ENCODE data around the gene TAF13.
A peak's percentile ranks its signal among the peaks of the same experiment; 100 is the strongest.

Gene TAF13, protein sequence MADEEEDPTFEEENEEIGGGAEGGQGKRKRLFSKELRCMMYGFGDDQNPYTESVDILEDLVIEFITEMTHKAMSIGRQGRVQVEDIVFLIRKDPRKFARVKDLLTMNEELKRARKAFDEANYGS

DNA sequence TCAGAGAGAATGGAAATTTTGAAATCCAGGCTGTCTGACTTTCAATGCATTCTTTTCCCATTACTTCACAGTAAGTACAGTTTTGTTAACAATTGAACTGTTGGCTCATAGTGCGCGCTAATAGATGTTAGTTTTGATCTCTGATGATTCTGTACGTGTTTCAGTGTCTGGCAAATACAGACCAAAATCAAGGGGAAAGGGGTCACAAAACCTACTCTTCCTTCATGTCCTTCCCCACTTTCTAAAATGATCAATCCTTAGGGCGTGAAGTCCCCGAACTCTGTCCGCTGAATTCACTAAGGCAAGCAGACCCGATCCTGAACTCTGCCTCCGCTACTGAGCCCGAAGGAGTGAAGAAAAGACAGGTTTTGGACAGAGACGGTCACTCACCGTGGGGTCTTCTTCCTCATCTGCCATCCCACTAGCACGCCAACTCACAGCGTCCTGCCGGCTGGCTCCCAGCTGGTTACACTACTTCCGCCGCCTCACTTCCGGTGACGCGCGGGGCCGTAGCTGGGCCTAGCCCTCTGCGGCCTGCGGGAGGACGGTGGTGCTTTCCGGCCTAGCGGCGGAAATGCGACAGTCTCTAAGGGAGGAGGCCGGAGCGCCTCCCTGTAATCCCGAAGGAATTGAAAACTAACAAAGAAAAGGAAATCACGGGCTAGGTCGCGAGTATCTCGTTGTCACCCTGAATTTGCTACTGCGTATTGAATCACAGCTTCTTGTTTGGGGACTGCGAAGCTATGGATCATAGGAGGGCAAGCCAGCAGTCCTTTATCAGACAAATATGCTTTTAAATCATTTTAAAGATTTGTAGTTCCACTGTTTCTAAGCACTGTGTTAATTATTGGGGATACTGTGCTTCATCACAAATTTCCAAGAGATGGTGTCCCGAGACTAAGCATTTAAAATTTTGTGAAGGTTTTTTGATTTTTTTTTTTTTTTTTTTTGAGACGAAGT, at the start of gene TAF13:
TAF13 (minus strand) TSS at position 473 of the 960 bp plus-strand sequence; CDS start at position 417, 56 bp downstream.
- peak; percentile 88 to 92 for DNase-seq

DNA sequence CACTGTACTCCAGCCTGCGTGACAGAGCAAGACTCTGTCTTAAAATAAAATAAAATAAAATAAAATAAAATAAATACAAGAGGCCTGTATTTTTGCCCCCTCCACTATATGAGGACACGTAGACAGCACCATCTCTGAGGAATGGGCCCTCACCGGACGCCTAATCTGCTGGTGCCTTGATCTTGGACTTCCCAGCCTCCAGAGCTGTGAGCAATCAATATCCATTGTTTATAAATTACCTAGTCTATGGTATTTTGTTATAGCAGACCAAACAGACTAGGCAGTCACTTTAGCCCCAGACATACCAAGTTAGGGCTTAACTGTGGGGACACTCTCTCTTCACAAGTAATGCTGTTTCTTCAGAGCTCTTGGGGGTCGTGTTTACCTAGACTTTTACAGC, 44.6 kb upstream of the TAF13 start:
- no peak for DNase-seq

DNA sequence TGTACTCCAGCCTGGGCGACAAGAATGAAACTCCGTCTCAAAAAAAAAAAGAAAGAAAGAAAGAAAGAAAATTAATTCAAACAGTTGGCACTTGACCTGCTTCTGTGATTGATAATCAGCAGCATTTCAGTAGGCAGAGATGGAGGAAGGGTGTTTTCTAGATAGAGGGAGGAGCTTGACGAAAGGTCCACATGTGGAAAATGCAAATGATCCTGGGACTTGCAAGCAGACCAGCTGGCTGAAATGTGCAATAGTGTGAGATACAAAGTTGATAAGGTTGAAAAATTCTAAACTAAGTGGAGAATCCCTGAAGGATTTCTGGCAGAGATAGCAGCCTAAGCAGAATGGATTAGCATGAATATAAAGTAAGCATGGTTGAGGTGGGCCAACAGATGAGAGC, 42.3 kb upstream of the TAF13 start:
- no peak for DNase-seq

DNA sequence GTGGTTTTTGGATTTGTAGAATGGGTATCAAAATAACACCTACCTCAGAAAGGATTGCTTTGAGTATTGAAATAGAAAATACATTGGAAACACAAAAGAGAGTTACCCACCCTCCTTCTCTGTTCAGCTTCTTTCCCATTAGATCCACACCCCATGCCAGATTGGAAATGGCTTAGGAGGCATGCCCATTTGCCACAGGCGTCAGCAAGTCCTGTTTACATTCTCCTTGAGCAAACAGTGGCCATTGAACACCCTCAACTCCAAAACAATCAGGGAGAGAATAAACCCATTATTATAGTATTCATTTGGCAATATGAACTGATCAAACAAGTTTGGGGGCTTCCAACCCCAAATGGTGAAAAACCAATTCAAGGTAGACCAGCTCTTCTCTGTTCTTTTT, 40.5 kb upstream of the TAF13 start:
- DNase-seq = no peak

DNA sequence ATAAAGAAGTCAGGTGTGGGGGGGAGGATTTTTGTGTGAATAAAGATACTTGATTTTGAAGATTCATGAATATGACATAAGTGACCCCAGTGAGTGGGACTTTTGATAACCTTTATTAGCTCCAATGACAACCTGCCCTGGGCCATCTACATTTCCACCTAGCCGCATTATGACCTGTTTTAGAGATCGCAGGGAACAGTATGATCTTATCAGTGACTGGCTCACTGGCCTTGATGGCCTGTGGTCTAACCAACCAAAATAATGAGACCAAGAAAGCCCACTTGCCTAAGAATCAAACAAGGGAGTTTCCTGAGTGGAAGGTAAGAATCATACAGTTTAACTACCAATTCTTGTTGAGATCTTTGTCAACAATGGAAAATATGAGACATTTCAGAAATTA, 39.9 kb upstream of the TAF13 start:
- DNase-seq = no peak

DNA sequence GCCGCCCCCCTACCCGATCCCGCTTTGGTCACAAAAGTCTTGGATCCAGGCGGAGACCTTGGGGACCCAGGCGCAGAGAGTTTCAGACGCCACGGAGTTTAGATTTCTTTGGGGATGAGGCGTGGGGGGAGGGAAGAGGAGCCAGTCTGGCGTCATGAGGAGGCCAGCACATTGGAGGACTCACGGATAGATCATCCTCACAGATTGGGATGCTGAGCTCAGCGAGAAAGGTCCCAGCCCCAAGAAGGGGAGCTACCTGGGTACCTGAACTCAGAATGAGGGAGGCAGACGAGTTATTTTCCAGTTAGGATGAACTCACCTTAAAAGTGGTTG, 38.5 kb upstream of the TAF13 start:
- DNase-seq = no peak

DNA sequence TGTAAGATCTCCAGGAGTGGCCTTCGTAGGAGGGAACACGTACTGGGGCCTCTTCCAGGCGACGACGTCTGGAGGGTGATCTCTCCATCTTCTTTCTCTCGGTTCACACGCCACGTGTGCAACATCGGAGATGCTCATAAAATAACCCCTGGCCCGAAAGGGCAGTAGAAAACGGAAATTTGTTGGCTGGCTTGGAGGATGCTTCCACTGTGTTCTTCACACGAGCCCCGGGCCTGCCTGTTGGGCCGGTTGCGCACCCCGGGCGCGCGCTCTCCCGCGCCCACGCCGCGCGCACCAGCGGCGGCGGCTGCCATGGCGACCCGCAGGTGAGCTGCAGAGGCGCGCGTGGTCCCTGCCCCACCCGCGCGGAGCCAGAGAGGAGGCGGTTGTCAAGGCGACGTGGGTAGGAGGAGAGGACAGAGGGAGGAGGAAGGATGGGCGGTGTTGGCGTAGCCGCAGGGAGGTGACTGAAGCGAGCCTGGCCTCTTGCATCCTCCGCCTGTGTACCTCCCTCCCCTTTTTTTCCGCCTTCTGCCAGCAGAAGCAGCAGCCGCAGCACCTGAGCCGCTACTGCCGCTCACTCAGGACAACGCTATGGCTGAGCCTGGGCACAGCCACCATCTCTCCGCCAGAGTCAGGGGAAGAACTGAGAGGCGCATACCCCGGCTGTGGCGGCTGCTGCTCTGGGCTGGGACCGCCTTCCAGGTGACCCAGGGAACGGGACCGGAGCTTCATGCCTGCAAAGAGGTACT, 38.0 kb upstream of the TAF13 start, which contains the start of gene ELAPOR1:
ELAPOR1 (plus strand) TSS at position 526 of the 752 bp plus-strand sequence; CDS start at position 595, 69 bp downstream.
- DNase-seq = peak; percentile 93 to 94

DNA sequence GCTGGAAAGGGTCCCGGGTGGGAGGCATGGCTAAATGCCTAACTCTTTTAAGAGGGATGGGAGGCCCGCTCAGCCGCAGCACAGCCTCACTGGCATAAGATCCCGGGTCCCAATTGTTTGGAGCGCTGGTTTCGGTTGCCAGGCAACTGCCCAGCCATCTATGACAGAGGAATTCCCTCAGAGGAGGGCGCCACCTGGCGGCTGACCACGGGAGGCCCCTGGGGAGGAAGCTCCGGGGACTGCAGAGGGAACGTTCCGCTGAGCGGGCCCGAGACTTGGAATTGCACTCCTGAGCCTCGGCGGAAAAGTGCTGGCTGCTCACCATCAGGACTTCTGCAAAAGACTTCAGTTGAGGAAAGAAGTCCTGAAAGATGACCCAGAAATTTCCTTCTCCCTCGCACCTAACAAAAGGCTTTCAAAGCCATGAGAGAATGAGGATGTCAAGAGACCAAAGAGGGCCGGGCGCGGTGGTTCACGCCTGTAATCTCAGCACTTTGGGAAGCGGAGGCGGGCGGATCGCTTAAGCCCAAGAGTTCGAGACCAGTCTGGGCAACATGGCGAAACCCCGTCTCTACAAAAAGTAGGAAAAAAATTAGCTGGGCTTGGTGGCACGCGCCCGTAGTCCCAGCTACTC, 37.0 kb upstream of the TAF13 start:
- peak; percentile 91 to 93 for DNase-seq

DNA sequence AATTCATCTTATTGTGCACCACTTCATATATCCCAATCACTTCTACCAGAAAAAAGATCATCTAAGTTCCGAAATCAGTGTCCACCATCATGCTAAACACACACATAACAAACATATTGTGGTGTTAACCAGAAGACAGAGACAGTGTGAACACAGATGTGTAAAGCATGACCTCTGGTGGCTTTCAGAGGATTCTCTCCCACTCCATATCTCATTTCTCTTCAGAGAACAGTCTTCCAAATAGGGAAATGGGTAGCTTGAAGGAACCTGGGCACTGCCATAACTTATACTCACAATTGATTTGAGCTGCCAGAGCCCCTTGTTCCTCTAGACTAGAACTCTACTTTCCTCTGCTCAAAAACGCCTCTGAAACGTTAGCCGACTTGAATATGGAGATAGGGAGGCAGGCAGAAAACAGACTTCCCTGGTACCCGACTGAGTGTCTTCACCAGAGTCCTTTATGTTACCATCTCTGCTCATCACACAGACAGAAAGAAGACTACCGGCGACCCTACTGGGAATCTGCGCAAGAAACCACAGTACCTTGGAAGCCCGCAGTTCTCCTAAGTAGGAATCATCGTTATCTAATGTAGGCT, 36.4 kb upstream of the TAF13 start:
- DNase-seq = peak in 1 of 2 donors; percentile 40

DNA sequence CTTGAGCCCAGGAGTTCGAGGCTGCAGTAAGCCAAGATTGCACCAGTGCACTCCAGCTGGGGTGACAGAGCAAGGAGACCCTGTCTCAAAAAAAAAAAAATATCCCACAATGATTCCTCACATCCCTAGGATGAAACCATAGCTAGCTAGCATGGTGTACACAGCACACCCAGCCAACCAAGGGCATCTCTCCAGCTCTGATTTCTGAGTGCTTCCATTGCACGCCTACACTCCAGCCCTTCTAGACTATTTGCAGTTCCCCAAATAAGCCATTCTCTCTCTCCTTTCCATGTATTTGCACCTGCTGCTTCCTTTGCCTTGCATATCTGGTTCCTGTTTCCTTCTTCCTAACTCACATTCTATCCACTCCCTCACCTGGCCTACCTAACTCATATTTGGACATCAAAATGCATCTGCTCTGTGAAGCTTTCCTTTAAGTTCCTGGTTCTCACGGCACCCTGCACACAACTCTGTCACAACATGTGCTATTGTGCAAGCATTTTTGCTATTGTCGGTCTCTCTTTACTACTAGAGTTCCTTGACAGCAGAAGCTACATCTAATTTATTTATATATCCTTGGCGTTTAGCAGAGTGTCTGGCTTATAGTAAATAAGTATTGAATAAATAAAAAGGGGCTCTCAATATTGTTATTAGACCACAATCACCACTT, 35.7 kb upstream of the TAF13 start:
- DNase-seq = no peak

DNA sequence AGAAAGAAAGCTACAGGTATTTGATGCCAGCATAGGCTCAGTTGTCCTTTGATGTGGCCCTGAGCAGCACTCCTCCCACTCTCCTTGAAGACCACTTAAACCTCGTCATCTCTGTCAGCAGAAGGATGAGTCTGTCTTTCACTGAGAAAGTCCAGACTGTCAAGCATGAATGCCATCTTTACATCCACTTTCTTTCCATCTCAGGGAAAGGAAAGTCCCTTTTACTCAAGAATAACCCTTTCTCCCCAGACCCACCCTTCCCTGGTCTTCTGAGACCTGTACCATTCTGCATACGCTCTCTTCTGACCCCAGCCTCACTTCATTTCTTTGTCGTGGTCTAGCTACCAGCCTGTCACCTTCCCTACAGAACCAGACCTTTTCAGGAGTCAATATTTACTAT, 34.1 kb upstream of the TAF13 start:
- no peak for DNase-seq

DNA sequence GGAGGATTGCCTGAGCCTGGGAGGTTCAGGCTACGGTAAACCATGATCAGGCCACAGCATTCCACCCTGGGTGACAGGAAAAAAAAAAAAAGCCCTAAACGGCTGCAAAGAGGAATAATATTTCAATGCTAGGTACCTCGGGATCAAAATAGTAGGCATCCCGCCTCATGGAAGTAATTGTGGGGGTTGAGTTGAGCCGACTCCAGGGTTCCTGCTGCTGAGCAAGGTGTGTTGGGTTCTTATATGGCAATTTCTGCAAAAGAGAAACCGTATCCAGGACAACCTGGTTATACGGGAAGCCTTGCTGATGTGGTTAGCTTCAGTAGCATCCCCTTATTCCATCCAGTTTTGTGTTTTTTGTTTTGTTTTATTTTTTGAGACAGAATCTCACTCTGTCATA, 32.0 kb upstream of the TAF13 start:
- DNase-seq = no peak

DNA sequence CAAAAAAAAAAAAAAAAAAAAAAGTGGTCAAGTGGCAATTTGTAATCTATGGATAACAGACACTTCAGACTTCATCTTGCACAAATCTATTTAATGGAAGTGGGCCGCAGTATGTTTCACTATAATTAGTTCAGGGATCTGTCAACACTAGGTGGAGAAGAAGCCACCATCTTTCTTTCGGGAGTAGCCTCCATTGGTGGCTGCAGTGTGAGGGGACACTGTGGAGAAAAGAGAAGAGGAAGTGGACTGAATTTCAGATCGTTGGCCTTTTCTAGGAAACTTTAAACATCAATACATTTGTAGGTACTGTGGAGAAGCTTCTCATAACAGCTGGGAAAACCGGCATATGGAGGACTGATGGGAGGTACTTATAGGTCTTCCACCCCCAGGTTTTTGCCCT, 30.1 kb upstream of the TAF13 start:
- no peak for DNase-seq

DNA sequence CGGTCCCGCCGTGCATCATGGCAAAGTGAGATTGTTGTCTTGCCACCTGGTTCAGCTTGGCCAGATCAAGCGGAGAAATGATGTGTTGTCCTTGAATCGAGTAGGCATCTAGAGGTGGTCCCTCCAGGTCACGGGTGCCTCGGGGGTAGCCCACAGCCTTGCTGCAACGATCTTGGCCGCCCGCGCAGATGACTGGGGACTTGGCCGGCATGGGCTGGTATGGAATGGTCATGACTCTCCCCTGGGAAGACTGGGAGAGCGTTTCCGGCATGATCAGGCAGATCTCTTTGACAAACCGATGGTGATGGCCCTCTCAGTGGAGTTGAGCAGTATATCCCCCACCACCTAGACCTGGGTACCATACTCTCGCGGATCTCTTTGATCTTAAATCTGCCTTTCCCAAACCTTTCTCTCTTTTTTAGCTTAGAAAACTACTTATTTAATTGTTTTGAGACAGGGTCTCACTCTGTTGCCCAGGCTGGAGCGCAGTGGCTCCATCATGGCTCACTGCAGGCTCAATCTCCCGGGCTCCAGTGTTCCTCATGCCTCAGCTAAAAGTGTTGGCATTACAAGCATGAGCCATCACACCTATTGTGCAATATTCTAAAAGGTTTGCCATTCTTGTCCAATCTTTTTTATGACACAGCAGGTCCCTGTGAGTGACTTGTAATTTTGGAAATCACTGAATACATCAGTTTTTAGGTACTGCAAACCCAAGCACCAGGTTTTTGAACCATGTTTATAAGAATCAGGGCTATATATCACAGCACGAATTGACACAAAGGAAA, 28.8 kb upstream of the TAF13 start:
- no peak for DNase-seq

DNA sequence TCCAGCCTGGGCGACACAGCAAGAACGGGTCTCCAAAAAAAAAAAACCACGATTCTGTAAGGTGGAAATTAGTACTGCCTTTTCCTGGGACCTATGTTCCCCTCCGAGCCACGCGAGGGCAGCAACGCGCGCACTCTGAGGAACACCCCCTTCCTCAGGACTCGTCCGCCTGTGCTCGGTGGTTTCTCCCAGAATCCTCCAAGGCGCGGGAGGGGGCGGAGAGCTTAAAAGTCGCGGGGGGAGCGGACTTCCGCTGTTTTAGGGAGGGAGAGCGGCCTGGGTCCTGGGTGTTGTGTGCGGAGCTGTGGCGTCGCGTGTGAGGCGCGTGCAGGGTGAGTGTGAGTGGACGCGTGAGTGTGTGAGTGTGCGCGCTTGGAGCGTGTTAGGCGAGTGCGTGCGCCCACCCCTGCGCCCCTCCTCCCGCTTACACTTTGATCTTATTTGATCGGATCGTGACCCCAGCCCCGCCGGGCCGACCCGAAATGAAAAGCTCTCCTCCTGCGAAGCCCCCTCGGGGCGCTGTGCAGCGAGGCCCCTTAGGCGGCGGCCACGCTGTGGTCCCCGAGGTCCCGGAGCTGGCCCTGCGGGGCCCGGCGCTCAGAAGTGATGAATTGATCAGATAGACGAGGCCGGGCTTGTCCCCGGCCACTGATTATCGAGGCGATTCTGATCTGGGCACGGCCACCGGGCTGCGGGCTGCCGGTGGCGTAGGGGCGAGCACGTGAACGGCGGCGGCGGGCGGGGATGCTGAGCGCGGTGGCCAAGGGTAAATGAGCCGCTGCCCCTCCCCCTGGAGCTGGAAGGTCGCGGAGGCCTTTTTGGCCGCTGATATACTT, 24.4 kb upstream of the TAF13 start:
- peak; percentile 97 for DNase-seq

DNA sequence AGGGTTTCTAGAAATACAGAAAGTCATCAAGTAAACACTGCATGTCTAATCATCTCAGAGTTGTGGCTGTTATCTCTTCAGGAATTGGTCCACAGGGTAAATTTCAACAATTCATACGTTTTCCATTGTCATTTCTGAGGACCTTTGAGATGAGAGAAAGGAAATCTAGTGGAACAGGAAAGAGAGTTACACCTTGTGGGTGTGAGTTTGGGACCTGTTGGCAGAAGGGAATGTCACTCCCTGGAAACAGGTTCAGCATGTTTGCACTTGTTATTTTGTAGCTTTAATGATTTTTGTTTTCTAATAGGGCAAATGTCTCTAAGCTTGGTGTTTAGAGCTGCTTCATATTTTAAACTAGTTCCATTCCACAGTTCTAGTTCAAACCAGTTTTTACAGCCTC, 20.3 kb upstream of the TAF13 start:
- DNase-seq = no peak

DNA sequence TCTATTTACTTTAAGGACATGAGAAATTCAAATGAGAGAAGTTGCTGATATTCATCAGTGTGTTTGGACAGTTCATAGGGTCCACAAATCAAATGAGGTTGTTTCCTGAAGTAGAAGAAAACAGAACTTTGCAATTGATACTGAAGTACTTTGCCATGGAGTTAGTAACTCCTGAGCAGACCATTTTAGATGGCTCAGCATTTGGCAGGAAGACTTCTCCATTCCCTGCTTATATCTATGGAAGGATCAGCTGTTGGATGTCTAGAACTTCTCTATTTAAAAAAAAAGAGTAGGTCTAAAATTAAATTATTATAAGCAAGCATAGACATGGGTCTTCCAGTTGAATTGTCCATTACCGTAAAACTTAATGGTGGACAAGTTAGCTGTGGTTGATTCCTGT, 19.8 kb upstream of the TAF13 start:
- no peak for DNase-seq

DNA sequence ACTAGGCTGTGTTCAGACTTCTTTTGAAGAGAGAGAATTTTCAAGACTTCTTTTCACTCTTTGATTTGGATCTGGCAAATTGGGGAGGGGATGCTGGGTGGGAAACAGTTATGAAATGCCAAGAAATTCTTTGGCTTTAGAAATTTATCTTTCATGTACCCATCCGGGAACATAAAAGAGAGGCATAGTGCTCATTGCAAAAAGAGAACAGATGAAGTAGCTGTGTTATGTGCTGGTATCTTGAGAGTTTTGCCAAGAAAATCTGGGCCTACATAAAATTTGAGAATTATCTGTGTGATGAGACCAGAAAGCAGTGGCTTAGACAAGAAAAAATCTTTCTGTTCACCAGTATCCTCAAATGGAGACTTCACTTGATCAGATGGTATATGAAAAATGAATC, 19.1 kb upstream of the TAF13 start:
- no peak for DNase-seq

DNA sequence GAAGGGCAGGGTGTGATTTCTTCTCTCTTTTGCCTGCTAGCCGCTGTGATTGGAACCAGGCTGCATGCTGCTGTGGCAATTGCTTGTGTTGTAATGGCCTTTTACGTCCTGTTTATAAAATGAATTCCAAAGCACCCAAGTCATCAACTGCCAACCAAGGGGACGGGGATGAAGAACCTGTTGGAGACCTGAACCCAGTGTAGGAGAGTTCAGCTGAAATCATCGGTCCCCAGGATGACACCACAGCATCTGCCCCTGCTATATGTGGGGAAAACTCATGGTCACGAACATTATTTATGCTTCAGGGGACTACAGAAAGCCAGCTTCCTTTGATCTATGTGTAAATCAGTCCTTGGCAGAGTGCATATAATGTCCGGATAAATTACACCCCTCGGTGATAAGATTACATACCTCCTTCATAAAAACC, 18.6 kb upstream of the TAF13 start:
- DNase-seq = no peak

DNA sequence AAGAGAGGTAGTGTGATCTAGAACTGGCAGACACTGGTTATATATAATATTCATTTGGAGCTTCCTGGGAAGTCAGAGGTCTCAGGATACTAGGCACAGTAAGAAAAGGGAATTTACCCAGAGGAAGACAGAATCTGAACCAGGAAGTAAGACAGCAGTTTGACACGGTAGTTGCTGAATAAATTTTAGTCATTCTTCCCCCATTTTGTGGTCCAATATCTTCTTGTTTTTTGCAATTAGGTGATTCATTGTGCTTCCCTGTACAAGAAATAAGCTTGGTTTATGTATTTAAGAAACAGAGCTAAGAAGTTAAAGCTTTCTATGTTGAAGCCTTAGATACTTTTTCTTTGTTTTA, 16.0 kb upstream of the TAF13 start:
- no peak for DNase-seq

All from CD4-positive, alpha-beta T cell treated with Interleukin-1 beta for 1 hour (primary cell).